ENCODE measurements around the gene NHERF1. TPM values are rescaled to one million over a fixed set of nuclear protein-coding genes. Genes with fewer than 3 reads are reported as not detected.
A peak's percentile ranks its signal among the peaks of the same experiment; 100 is the strongest.

Gene NHERF1
- total and polyA plus RNA-seq, 2 donors (not counting 1 experiment from before 2014, with no cell fraction given), result 56.2 to 81.8 TPM

- no peaks in the 10 kb centered on the region for H3K9me3 ChIP-seq (ENCODE audit: control extremely low read depth in 1 of 3, control insufficient read depth in 2 of 3, insufficient read depth in 1 of 3, low read length in 2 of 3)
- no peak overlapping the region for H3K4me3 Mint-ChIP-seq
- POLR2A ChIA-PET, result interaction anchor here (0.6 to 1.3 kb wide), 4 partner anchors 20 to 113 kb away, joined by 5 to 7 read pairs (median 6); no protein-coding TSS in a partner anchor
Measured at GRCh38 chr17:74770498-74771318, 22.3 kb downstream of the NHERF1 start.

More at GRCh38 chr17:74770498-74771318, 22.3 kb downstream of the NHERF1 start:
- 49% methylated on average over 10 of the region's 16 CpGs for WGBS (ENCODE audit: insufficient coverage)
- CTCF ChIA-PET, result interaction anchor here (0.5 to 9.5 kb wide), 28 partner anchors 9 to 1969 kb away, joined by 3 to 191 read pairs (median 4); partner anchors contain the start of genes NHERF1 and RAB37
- Histone ChIP-seq H2AFZ (ENCODE audit: insufficient read depth, low read depth, low read length, poor library complexity, severe bottlenecking) (no peak overlapping the region), H3K4me3 (ENCODE audit: control extremely low read depth in 1 of 5, extremely low read depth in 1 of 5, insufficient read depth in 1 of 5, low read depth in 2 of 5, low read length in 4 of 5) (no peak overlapping the region), H3K27ac (ENCODE audit: low read length in 2 of 2) (no peak overlapping the region), H3K4me2 (replicated peaks; ENCODE audit: low read depth, low read length, poor library complexity, severe bottlenecking) (no peak overlapping the region), H3K36me3 (replicated peaks in 1 of 2; ENCODE audit: control extremely low read depth in 1 of 2, control insufficient read depth in 1 of 2, extremely low read depth in 1 of 2, insufficient read depth in 2 of 2, low read length in 1 of 2) (peaks cover 1 to 70% of the 10 kb centered on the region in 2 experiments), H3K79me2 (ENCODE audit: control insufficient read depth, insufficient read depth, low read length) (peaks cover 10% of the 10 kb centered on the region), H3K27me3 (replicated peaks in 1 of 4; ENCODE audit: control extremely low read depth in 1 of 4, control insufficient read depth in 3 of 4, insufficient read depth in 4 of 4, low read length in 3 of 4) (no peaks in the 10 kb centered on the region), H3K9ac (ENCODE audit: low read length) (no peak overlapping the region), H4K20me1 (ENCODE audit: control insufficient read depth, insufficient read depth, low read length, poor library complexity, severe bottlenecking) (peaks cover 45% of the 10 kb centered on the region), H3K4me1 (ENCODE audit: control insufficient read depth in 2 of 2, insufficient read depth in 2 of 2, low read length in 2 of 2) (peaks cover 6 to 7% of the 10 kb centered on the region in 2 donors)
- H3K27me3 Mint-ChIP-seq, result no peaks in the 10 kb centered on the region
- intact Hi-C loops (cut with micrococcal nuclease), result loop anchor here (1.0 kb wide), 3 partner anchors 22 to 113 kb away; partner anchors contain the start of gene NHERF1
- H3K4me1 Mint-ChIP-seq, result peaks cover 17% of the 10 kb centered on the region
- ATAC-seq (ENCODE audit: low read depth) (peak; percentile 94), DNase-seq (peak; percentile 78)
- peak overlapping the region; percentile 50 for H3K27ac Mint-ChIP-seq
- H3K9me3 Mint-ChIP-seq (ENCODE audit: insufficient read depth), result no peaks in the 10 kb centered on the region
- TF ChIP-seq CTCF (IDR thresholded peaks at IDR 0.05), result peak; percentile 75
- TF ChIP-seq EZH2 (IDR thresholded peaks at IDR 0.05; ENCODE audit: borderline replicate concordance, insufficient read depth, low read depth, low read length, poor library complexity, severe bottlenecking), result no peak
